Urinary bladder (tissue), 4 donors: ENCODE measurements around the gene FHIT. TPM values are rescaled to one million over a fixed set of nuclear protein-coding genes. Genes with fewer than 3 reads are reported as not detected.
"Not testable (repeated sequence)": the region's sequence is repeated elsewhere in the genome, so short reads cannot be mapped to it uniquely, and the experiment has no call there.

ENCODE experiments used
- DNase-seq: peaks from one replicate; pipeline ENCODE4 v3.0.0-alpha.2; 2015; ENCODE audit errors: extremely low spot score
- H3K27ac ChIP-seq: one replicate; pipeline ENCODE4 v1.5.1; 2013; ENCODE audit warnings: low read depth, mild to moderate bottlenecking, moderate library complexity
- H3K36me3 ChIP-seq: one replicate; pipeline ENCODE4 v1.6.1; 2013; ENCODE audit warnings: mild to moderate bottlenecking, moderate library complexity; ENCODE audit not compliant: insufficient read depth
- H3K4me1 ChIP-seq: one replicate; pipeline ENCODE4 v1.6.1; 2013; ENCODE audit warnings: mild to moderate bottlenecking, moderate library complexity; ENCODE audit not compliant: insufficient read depth
- H3K4me3 ChIP-seq: one replicate; pipeline ENCODE4 v1.5.1; 2013; ENCODE audit warnings: low read depth, low read length
- WGBS: extraction: QIAGEN DNeasy Blood & Tissue Kit; methylation state at CpG from one replicate; pipeline ENCODE4 v1.1.7; 2013; 5-methylcytosine and 5-hydroxymethylcytosine counted together
- polyA plus RNA-seq: library from polyadenylated mRNA; stranded (reverse); fragments of 200-250 nt; gene quantifications from one replicate; pipeline ENCODE4 v1.2.3, GENCODE V29; 2013
- total RNA-seq: library from RNA; depleted of rRNA; stranded (reverse); fragments of >200 nt; gene quantifications from one replicate; pipeline ENCODE4 v1.2.3, GENCODE V29; 2014
- donor health status: healthy with polysubstance abuse.
- donor health status: healthy.

FHIT gene
- total and polyA plus RNA-seq, 2 donors: 4.5 to 7.4 TPM

DNA sequence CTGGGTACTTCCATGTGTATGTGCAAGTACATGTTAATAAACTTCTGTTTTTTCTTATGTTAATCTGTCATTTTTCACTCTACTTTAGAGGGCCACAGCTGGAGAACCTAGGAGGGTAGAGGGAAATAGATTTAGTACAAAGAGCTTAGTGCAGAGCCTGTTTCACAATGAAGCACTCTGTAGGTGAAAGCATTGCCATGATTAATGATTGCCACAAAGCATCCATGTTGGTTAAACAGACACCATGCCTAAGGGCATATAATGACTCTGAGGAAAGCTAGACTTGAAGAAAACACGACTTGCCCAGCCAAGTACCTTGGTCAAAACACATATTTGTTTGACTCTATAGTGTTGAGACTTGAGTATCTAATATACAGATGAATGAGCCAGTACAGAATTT, 338.4 kb downstream of the FHIT start:
- H3K27ac ChIP-seq: no peak overlapping the region
- 62% methylated on average over 1 of the region's 1 CpG for WGBS
- DNase-seq: no peak
- H3K36me3 ChIP-seq: no peaks in the 10 kb centered on the region
- no peak overlapping the region for H3K4me3 ChIP-seq
- H3K4me1 ChIP-seq: no peaks in the 10 kb centered on the region

DNA sequence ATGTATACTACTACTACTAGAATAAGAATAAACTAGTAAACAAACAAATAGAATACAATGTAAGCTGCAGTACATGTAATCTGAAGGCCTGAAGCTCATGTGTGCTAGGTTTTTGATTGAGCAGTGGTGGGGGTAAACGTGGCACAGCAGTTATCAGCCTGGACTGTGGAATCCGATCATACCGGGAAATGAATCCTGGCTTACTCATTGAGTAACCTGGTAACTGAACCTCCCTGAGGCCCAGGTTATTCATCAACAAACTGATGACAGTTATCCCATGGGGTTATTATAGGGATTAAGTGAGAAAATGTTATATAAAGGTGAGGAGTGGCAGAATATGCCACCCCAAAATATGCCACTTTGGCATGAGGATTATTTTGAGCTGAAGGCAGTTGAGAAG, 339.1 kb downstream of the FHIT start:
- Histone ChIP-seq H3K27ac (no peak overlapping the region), H3K36me3 (no peaks in the 10 kb centered on the region), H3K4me1 (no peaks in the 10 kb centered on the region), H3K4me3 (no peak overlapping the region)
- whole genome bisulfite sequencing: 94% methylated on average over 3 of the region's 3 CpGs
- DNase-seq: no peak

DNA sequence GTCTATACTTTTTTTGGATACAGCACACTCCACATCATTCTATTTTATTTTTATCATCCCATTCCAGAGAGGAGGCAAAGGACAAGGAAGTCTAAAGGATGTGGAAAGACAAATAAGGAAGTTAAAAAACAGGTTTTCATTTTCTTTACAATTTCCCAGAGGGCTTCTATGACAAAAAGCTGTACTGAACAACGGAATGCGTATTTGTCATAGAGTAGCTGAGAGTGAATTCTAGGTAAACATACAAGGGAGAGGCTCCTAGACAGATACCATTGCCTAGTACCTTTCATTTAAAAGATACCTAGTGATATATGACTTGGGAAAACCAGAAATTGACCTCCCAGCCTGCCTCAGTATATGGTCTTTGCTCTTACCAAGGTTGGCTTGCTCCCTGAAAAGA, 341.7 kb downstream of the FHIT start:
- no peaks in the 10 kb centered on the region for H3K4me1 ChIP-seq
- no peak for DNase-seq
- 73% methylated on average over 2 of the region's 2 CpGs for WGBS
- no peak overlapping the region for H3K27ac ChIP-seq
- H3K36me3 ChIP-seq: no peaks in the 10 kb centered on the region
- no peak overlapping the region for H3K4me3 ChIP-seq

DNA sequence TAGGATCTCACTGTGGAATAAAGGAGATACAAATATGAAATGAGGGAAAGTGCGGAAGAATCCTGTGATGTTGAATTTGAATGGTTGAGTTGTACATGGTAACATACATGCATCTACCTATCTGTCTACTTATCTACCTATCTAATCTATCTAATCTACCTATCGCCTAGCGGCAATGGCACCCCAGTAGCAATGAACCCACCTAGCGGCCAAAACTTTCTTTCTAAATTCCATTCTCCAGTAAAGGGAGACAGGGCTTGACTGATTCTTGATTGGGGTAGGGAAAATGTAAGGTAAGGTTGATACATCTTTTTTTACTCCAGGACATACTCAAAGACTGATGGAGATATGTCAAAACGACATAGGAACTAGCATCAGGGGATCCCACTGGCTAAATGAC, 345.0 kb downstream of the FHIT start:
- WGBS: 90% methylated on average over 5 of the region's 5 CpGs
- no peak for DNase-seq
- no peak overlapping the region for H3K27ac ChIP-seq
- no peaks in the 10 kb centered on the region for H3K4me1 ChIP-seq
- H3K36me3 ChIP-seq: no peaks in the 10 kb centered on the region
- H3K4me3 ChIP-seq: no peak overlapping the region

DNA sequence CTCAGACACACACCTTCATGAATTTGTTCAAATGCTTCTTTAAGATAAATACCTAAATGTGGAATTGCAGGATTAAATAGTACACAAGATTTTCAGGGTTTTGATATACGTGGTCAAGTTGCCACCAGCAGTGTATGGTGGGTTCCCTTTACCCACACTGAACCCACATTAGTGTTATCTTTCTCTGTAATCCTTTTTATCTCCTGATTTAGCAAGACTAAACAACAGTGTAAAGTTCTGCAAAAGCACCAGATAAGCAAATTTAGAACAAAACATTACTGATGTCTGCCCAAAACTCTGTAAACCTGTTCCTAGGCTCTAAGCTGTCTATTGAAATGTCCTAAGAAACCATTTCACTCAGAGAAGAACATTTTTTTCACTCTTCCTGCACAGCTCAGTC, 352.9 kb downstream of the FHIT start:
- H3K36me3 ChIP-seq: no peaks in the 10 kb centered on the region
- DNase-seq: no peak
- no peak overlapping the region for H3K27ac ChIP-seq
- H3K4me3 ChIP-seq: no peak overlapping the region
- WGBS: 50% methylated on average over 1 of the region's 1 CpG
- no peaks in the 10 kb centered on the region for H3K4me1 ChIP-seq

DNA sequence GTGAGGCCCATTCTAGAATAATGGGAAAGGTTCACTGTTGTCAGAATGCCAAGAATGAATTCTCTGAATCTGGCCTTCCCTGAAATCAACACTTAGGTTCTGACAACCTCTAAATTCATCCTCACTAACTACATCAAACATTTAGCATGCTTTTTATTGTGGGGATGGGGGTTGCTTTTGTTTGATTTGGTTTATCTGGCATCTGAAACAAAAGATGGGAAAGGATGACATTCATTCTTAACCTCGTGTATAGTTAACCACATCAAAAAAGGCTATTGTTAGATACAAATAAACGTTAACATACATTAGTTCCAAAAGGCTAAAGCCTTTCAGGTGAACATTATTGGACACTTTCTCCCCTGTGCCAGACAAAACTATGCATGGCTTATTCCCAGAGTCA, 357.3 kb downstream of the FHIT start:
- no peaks in the 10 kb centered on the region for H3K36me3 ChIP-seq
- no peaks in the 10 kb centered on the region for H3K4me1 ChIP-seq
- no peak overlapping the region for H3K4me3 ChIP-seq
- H3K27ac ChIP-seq: no peak overlapping the region
- WGBS: 74% methylated on average over 2 of the region's 2 CpGs
- DNase-seq: no peak

DNA sequence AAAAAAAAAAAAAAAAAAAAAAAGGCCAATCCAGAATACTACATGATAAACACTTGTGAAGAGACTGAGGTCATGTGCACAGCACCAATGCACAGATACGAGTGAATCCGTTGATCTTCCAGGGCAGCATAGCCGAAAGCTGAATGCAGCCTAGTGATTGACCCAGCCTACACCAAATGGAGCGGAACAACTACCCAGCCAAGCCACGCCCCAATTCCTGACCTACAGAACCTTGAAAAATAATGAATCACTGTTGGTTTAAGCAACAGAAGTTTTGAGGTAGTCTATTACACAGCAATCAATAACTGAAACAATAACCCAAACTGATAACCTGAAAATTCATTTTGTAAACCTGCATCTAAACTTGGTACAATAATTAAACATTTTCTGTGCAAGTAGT, 361.0 kb downstream of the FHIT start:
- DNase-seq: no peak
- Histone ChIP-seq H3K36me3 (no peaks in the 10 kb centered on the region), H3K4me3 (no peak overlapping the region), H3K4me1 (no peaks in the 10 kb centered on the region), H3K27ac (no peak overlapping the region)
- 76% methylated on average over 5 of the region's 5 CpGs for WGBS

DNA sequence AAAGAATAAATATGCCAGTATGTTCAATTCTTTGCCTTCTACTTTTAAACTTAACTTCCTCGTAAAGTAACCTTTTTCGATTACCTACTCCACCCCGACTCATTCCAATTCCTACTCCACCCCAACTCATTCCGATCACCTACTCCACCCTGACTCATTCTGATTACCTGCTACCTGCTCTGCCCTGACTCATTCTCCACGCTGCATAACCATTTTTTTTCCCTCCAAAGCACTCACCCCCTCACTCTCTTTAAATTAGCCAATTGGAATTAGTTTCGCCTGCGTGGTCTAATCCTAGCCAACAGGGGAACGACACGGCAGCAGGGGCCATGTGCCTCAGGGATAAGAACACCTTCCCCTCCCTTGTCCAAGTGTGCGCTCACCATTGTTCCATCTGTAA, 362.3 kb downstream of the FHIT start:
- 96% methylated on average over 10 of the region's 10 CpGs for WGBS

DNA sequence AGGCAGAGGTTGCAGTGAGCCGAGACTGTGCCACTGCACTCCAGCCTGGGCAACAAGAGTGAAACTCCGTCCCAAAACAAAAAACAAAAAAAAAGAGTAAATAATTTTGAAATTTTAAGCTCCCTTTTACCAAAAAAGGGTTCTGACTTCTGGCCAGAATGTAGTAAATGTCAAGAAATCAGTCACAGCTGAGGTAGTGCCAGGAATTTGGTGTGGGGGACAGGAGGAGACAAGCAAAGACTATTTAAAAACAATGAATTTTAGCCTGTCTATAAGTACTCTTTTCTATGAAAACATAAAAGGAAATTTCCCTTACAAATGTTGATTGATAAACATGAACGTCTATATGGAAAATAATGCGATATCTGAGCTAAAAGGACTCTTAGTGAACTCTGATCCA, 363.7 kb downstream of the FHIT start:
- H3K36me3 ChIP-seq: no peaks in the 10 kb centered on the region
- H3K4me3 ChIP-seq: no peak overlapping the region
- WGBS: 75% methylated on average over 4 of the region's 4 CpGs
- H3K27ac ChIP-seq: no peak overlapping the region
- no peaks in the 10 kb centered on the region for H3K4me1 ChIP-seq
- no peak for DNase-seq

More for the DNA sequence above, 362.3 kb downstream of the FHIT start:
- not testable (repeated sequence) for H3K4me1 ChIP-seq, H3K36me3 ChIP-seq, H3K27ac ChIP-seq, DNase-seq, H3K4me3 ChIP-seq

DNA sequence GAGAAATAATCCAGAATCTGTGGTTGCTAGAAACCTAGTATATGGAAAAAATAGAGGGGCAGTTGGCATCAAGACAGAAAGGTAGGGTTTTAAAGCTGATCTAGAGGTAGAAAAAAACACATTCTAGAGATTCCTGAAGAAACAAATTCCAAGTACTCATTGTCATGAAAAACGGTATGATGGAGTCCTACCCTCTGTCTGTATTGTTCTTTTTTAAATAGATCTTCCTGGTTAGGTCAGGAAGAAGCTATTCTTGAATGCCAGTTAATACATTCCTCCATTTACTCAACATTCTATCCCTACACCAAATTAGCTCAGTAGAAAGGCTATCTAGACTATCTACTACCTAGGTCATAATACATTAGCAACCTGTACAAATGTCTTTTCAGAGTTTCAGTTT, 364.7 kb downstream of the FHIT start:
- Histone ChIP-seq H3K4me3 (no peak overlapping the region), H3K36me3 (no peaks in the 10 kb centered on the region), H3K4me1 (no peaks in the 10 kb centered on the region), H3K27ac (no peak overlapping the region)
- WGBS: 72% methylated on average over 1 of the region's 1 CpG
- DNase-seq: no peak

DNA sequence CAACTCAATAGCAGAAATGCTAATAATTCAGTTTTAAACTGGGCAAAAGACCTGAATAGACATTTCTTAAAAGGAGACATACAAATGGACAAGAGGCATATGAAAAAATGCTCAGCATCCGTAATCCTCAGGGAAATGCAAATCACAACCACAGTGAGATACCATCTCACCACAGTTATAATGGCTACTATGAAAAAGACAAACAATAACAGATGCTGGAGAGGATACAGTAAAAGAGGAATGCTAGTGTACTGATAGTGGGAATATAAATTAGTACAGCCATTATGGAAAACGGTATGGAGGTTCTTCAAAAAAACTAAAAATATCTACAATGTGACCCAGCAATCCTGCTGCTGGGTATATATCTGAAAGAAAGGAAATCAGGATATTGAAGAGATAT, 367.2 kb downstream of the FHIT start:
- WGBS: 65% methylated on average over 2 of the region's 2 CpGs
- Histone ChIP-seq H3K36me3 (no peaks in the 10 kb centered on the region), H3K4me3 (no peak overlapping the region), H3K4me1 (no peaks in the 10 kb centered on the region), H3K27ac (no peak overlapping the region)
- DNase-seq: no peak

DNA sequence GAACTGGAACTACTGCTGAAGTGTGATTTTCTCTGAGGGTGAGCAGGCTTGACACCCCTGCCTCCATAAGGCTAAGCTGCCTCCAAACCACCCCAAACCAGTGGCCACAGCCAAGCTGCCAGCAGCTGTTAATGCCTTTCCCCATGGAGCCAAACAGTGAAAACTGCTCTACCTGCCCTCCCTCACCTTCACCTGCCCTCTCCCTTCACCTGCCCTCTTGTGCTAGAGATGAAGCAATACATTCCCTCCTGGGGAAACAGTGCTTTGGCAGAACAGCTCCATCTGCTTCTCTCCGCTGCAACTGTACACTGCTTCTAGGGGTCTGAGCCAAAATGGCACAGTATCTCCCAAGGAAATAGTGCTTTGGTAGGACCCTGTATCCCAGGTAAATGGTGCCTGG, 374.1 kb downstream of the FHIT start:
- no peaks in the 10 kb centered on the region for H3K4me1 ChIP-seq
- 95% methylated on average over 1 of the region's 1 CpG for WGBS
- no peak overlapping the region for H3K4me3 ChIP-seq
- no peaks in the 10 kb centered on the region for H3K36me3 ChIP-seq
- no peak overlapping the region for H3K27ac ChIP-seq
- no peak for DNase-seq

DNA sequence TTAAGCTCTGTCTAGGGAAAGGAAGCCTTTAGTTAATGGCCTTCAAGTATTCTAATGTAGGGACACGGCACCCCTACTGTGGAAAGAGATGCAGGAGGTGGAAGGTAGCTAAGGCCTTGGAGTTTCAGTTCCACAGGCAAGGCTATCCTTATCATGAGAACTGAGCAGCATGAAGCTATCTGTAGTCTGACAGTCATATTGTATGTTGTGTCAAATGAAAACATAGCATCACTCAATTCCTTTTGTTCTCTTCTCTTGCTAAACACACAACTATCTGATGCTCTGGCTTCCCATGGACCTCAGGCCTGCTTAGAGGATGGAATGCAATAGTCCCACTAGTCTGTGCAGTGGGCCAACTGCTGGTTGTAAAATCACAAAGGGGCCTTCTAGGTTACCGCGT, 380.9 kb downstream of the FHIT start:
- Histone ChIP-seq H3K36me3 (no peaks in the 10 kb centered on the region), H3K27ac (no peak overlapping the region), H3K4me1 (no peaks in the 10 kb centered on the region), H3K4me3 (no peak overlapping the region)
- DNase-seq: no peak
- 95% methylated on average over 3 of the region's 3 CpGs for WGBS

DNA sequence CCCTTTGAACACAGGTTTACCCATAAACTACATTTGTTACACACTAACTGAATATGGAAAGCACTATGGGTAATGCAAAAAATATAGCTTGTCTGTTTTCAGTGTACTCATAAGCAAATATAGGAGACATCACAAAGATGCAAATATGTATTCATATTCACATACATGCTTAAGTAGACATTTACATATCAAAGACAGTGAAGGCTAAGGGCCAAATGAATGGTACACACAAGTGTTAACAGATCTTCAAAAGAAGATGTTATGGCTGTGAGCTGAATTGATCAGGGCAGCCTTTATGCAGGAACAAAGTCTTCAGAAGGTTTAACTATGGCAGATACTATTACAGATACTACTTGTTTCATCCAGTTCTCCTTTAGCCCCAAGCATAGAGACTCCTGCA, 384.1 kb downstream of the FHIT start:
- Histone ChIP-seq H3K36me3 (no peaks in the 10 kb centered on the region), H3K4me3 (no peak overlapping the region), H3K4me1 (no peaks in the 10 kb centered on the region), H3K27ac (no peak overlapping the region)
- no peak for DNase-seq

DNA sequence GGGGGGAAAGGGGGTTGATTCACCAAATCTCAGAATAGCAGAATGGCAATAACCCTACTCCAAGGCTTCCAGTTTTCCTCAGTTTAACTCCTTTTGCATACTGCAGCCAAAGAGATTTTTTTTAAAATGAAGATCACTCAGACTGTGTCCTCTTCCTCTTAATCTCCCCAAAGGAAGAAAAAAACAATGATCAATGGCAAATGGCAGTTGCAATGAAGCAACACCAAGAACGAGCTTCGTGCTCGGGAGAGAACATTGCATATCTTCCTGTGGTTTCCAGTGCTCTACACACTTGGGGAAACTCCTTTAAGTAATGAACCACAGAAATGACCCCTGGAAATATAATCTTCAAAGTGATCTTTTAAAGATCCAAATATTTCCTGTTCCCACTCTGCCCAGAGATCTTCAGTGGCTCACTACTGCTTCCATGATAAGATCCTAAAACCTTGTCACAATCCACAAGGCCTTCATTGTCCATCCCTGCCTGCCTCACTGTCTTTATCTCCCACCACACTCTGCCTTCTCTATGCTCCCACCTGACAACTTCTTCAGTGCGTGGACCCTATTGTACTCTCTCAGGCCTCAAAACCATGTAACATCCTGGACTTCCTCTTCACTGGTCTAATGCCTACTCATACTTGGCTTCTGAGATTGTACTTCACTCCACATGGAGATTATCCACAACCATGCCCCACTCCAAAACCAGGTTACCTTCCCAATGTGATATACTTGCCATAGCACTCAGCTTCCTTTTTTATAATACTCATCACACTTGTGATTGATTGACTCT, 394.8 kb downstream of the FHIT start:
- H3K27ac ChIP-seq: no peak overlapping the region
- H3K4me1 ChIP-seq: no peaks in the 10 kb centered on the region
- no peak for DNase-seq
- no peak overlapping the region for H3K4me3 ChIP-seq
- no peaks in the 10 kb centered on the region for H3K36me3 ChIP-seq
- whole genome bisulfite sequencing: 90% methylated on average over 4 of the region's 4 CpGs
